Effector CD4-positive, alpha-beta T cell (primary cell): Measurements from ENCODE around the gene RBMS1.
"Not testable (repeated sequence)": the region's sequence is repeated elsewhere in the genome, so short reads cannot be mapped to it uniquely, and the experiment has no call there.

Source experiments
- DNase-seq: peaks from one replicate; pipeline ENCODE4 v3.0.0-alpha.2; 2020

The RBMS1 gene

GRCh38 chr2:160469164-160469563 is 24.4 kb downstream of the RBMS1 start:
- DNase-seq, result no peak

GRCh38 chr2:160467086-160467485 is 26.5 kb downstream of the RBMS1 start:
- no peak for DNase-seq

- no peak for DNase-seq
Observed at GRCh38 chr2:160465406-160465805, 28.2 kb downstream of the RBMS1 start.

GRCh38 chr2:160465002-160465401 is 28.6 kb downstream of the RBMS1 start:
- DNase-seq, result no peak

- no peak for DNase-seq
Observed at GRCh38 chr2:160464017-160464416, 29.6 kb downstream of the RBMS1 start.

- DNase-seq, result no peak
Observed at GRCh38 chr2:160463245-160463644, 30.4 kb downstream of the RBMS1 start.

- no peak for DNase-seq
Observed at GRCh38 chr2:160460333-160460731, 33.3 kb downstream of the RBMS1 start.

- no peak for DNase-seq
Observed at GRCh38 chr2:160459538-160460332, 33.9 kb downstream of the RBMS1 start.

GRCh38 chr2:160458718-160459453 is 34.7 kb downstream of the RBMS1 start:
- DNase-seq, result no peak

GRCh38 chr2:160457588-160457987 is 36.0 kb downstream of the RBMS1 start:
- no peak for DNase-seq

GRCh38 chr2:160454070-160454797 is 39.4 kb downstream of the RBMS1 start:
- no peak for DNase-seq

- no peak for DNase-seq
Observed at GRCh38 chr2:160453111-160453820, 40.3 kb downstream of the RBMS1 start.

GRCh38 chr2:160450486-160450885 is 43.1 kb downstream of the RBMS1 start:
- no peak for DNase-seq

- DNase-seq, result not testable (repeated sequence)
Observed at GRCh38 chr2:160448821-160449220, 44.8 kb downstream of the RBMS1 start.

- DNase-seq, result no peak
Observed at GRCh38 chr2:160445673-160446072, 47.9 kb downstream of the RBMS1 start.

GRCh38 chr2:160442603-160443002 is 51.0 kb downstream of the RBMS1 start:
- DNase-seq, result no peak

- no peak for DNase-seq
Observed at GRCh38 chr2:160440888-160441287, 52.7 kb downstream of the RBMS1 start.

GRCh38 chr2:160439038-160439437 is 54.6 kb downstream of the RBMS1 start:
- DNase-seq, result not testable (repeated sequence)

GRCh38 chr2:160437273-160437672 is 56.3 kb downstream of the RBMS1 start:
- DNase-seq, result no peak

GRCh38 chr2:160434254-160434948 is 59.2 kb downstream of the RBMS1 start:
- no peak for DNase-seq

GRCh38 chr2:160433466-160434140 is 60.0 kb downstream of the RBMS1 start:
- DNase-seq, result no peak

GRCh38 chr2:160432633-160433032 is 61.0 kb downstream of the RBMS1 start:
- no peak for DNase-seq
